H9 (cell line): ENCODE data around the gene HNRNPA3. TPM values are rescaled to one million over a fixed set of nuclear protein-coding genes. Genes with fewer than 3 reads are reported as not detected.

Experiments used
- DNase-seq: peaks from one replicate; pipeline ENCODE4 v3.0.0-alpha.2; 2017
- H2AFZ ChIP-seq: one replicate; pipeline ENCODE4 v1.6.1; 2013; ENCODE audit warnings: mild to moderate bottlenecking, low read length, control low read depth, moderate library complexity
- H2AK5ac ChIP-seq: 2 replicates; pipeline ENCODE4 v1.6.1; 2013; ENCODE audit warnings: low read length, control low read depth, mixed read lengths; ENCODE audit not compliant: insufficient read length
- H2BK120ac ChIP-seq: one replicate; pipeline ENCODE4 v1.6.1; 2013; ENCODE audit warnings: low read depth, mild to moderate bottlenecking, low read length, control low read depth, inconsistent platforms; ENCODE audit not compliant: poor library complexity, severe bottlenecking
- H2BK12ac ChIP-seq: 2 replicates; pipeline ENCODE4 v1.6.1; 2013; ENCODE audit warnings: low read length, control low read depth, mixed read lengths, low read depth; ENCODE audit not compliant: insufficient read length
- H2BK15ac ChIP-seq: 2 replicates; pipeline ENCODE4 v1.6.1; 2013; ENCODE audit warnings: low read depth, low read length, control low read depth
- H2BK20ac ChIP-seq: one replicate; pipeline ENCODE4 v1.6.1; 2013; ENCODE audit warnings: low read depth, mild to moderate bottlenecking, low read length, control low read depth, inconsistent platforms; ENCODE audit not compliant: poor library complexity, severe bottlenecking
- H2BK5ac ChIP-seq: 2 replicates; pipeline ENCODE4 v1.6.1; 2013; ENCODE audit warnings: low read length, control low read depth, mixed read lengths; ENCODE audit not compliant: insufficient read length
- H3K14ac ChIP-seq: 2 replicates; pipeline ENCODE4 v1.6.1; 2013; ENCODE audit warnings: low read length, control low read depth; ENCODE audit not compliant: insufficient read depth
- H3K18ac ChIP-seq: 2 replicates; pipeline ENCODE4 v1.6.1; 2013; ENCODE audit warnings: low read depth, mild to moderate bottlenecking, mixed read lengths, low read length, control low read depth; ENCODE audit not compliant: insufficient read length
- H3K23ac ChIP-seq: 2 replicates; pipeline ENCODE4 v1.6.1; 2013; ENCODE audit warnings: low read length, control low read depth, mixed read lengths, low read depth; ENCODE audit not compliant: insufficient read length
- H3K23me2 ChIP-seq: 2 replicates; pipeline ENCODE4 v1.6.1; 2013; ENCODE audit warnings: low read depth, mild to moderate bottlenecking, mixed read lengths, low read length, control low read depth; ENCODE audit not compliant: insufficient read length, poor library complexity, severe bottlenecking
- H3K27ac ChIP-seq: 2 replicates; pipeline ENCODE4 v1.5.1; 2013; ENCODE audit warnings: low read length, control low read depth, mixed read lengths, low read depth; ENCODE audit not compliant: insufficient read length
- H3K27me3 ChIP-seq: 2 replicates; pipeline ENCODE4 v1.6.1; 2013; ENCODE audit warnings: low read length, control low read depth, inconsistent platforms; ENCODE audit not compliant: insufficient read depth
- H3K4ac ChIP-seq: 2 replicates; pipeline ENCODE4 v1.6.1; 2013; ENCODE audit warnings: low read depth, mild to moderate bottlenecking, control low read depth, inconsistent platforms, low read length, moderate library complexity
- H3K4me1 ChIP-seq: 2 replicates; pipeline ENCODE4 v1.6.1; 2013; ENCODE audit warnings: low read length, control low read depth, inconsistent platforms; ENCODE audit not compliant: insufficient read depth
- H3K4me2 ChIP-seq: 2 replicates; pipeline ENCODE4 v1.6.1; 2013; ENCODE audit warnings: low read length, control low read depth, mixed read lengths; ENCODE audit not compliant: insufficient read length, insufficient read depth
- H3K56ac ChIP-seq: 2 replicates; pipeline ENCODE4 v1.6.1; 2013; ENCODE audit warnings: low read depth, mild to moderate bottlenecking, mixed read lengths, low read length, control low read depth; ENCODE audit not compliant: insufficient read length
- H3K79me1 ChIP-seq: 2 replicates; pipeline ENCODE4 v1.6.1; 2013; ENCODE audit warnings: low read depth, mild to moderate bottlenecking, moderate library complexity, low read length, control low read depth, inconsistent platforms; ENCODE audit not compliant: insufficient read depth, poor library complexity, severe bottlenecking
- H3K79me2 ChIP-seq: 2 replicates; pipeline ENCODE4 v1.6.1; 2013; ENCODE audit warnings: low read length, control low read depth, inconsistent platforms; ENCODE audit not compliant: insufficient read depth
- H3K9ac ChIP-seq: 2 replicates; pipeline ENCODE4 v1.6.1; 2013; ENCODE audit warnings: low read length, control low read depth, mixed read lengths; ENCODE audit not compliant: insufficient read length; ENCODE audit errors: extremely low read depth
- H3K9me3 ChIP-seq: one replicate; pipeline ENCODE4 v1.6.1; 2013; ENCODE audit warnings: low read depth, low read length, inconsistent platforms; ENCODE audit not compliant: control insufficient read depth
- H3T11ph ChIP-seq: one replicate; pipeline ENCODE4 v1.6.1; 2013; ENCODE audit warnings: mild to moderate bottlenecking, low read length, control low read depth, inconsistent platforms
- H4K20me1 ChIP-seq: one replicate; pipeline ENCODE4 v1.6.1; 2013; ENCODE audit not compliant: control insufficient read depth, insufficient read length, insufficient read depth
- H4K5ac ChIP-seq: 2 replicates; pipeline ENCODE4 v1.6.1; 2013; ENCODE audit warnings: low read depth, mild to moderate bottlenecking, mixed read lengths, low read length, control low read depth; ENCODE audit not compliant: insufficient read length
- H4K8ac ChIP-seq: replicated peaks from 2 replicates; pipeline ENCODE4 v1.6.1; 2013; ENCODE audit warnings: low read length, control low read depth, mixed read lengths, low read depth; ENCODE audit not compliant: insufficient read length
- H4K91ac ChIP-seq: 2 replicates; pipeline ENCODE4 v1.6.1; 2013; ENCODE audit warnings: low read depth, mild to moderate bottlenecking, moderate library complexity, mixed read lengths, low read length, control low read depth; ENCODE audit not compliant: insufficient read length
- H3K27ac Mint-ChIP-seq, 3 experiments: 2 replicates in 2 of 3; 3 replicates in 1 of 3; pipeline ENCODE4 v1.8.0; 2020 to 2021; ENCODE audit warnings: mixed read lengths in 3 of 3, mild to moderate bottlenecking in 1 of 3, moderate library complexity in 1 of 3
- H3K27me3 Mint-ChIP-seq: 2 replicates; pipeline ENCODE4 v1.8.0; 2021; ENCODE audit warnings: low read depth, mild to moderate bottlenecking, moderate library complexity, mixed read lengths
- H3K36me3 Mint-ChIP-seq, 3 experiments: 2 replicates in 2 of 3; 3 replicates in 1 of 3; pipeline ENCODE4 v1.8.0; 2020 to 2021; ENCODE audit warnings: low read depth in 3 of 3, mixed read lengths in 3 of 3; ENCODE audit not compliant: insufficient read depth in 1 of 3
- H3K4me1 Mint-ChIP-seq, 2 experiments: 2 replicates each; pipeline ENCODE4 v1.8.0; 2020; ENCODE audit warnings: mixed read lengths in 2 of 2
- H3K4me3 Mint-ChIP-seq, 2 experiments: 2 replicates in 1 of 2; 3 replicates in 1 of 2; pipeline ENCODE4 v1.8.0; 2020 to 2021; ENCODE audit warnings: mild to moderate bottlenecking in 2 of 2, mixed read lengths in 2 of 2, moderate library complexity in 1 of 2
- H3K9me3 Mint-ChIP-seq, 2 experiments: 2 replicates in 1 of 2; 3 replicates in 1 of 2; pipeline ENCODE4 v1.8.0; 2020; ENCODE audit warnings: mild to moderate bottlenecking in 2 of 2, mixed read lengths in 2 of 2, moderate library complexity in 1 of 2
- CTCF ChIP-seq: fragments of 200-600 bp; sonication (generic); conservative IDR thresholded peaks from 3 replicates; pipeline ENCODE4 v1.8.0; 2021; ENCODE audit warnings: antibody characterized with exemption, mild to moderate bottlenecking
- WGBS: extraction: QIAGEN DNeasy Blood & Tissue Kit; methylation state at CpG from one replicate; pipeline ENCODE4 v1.1.7; 2013; ENCODE audit warnings: missing lambda C conversion rate, low lambda C conversion rate, mixed read lengths; ENCODE audit not compliant: insufficient read length; ENCODE audit errors: extremely low coverage; 5-methylcytosine and 5-hydroxymethylcytosine counted together
- total RNA-seq: library from RNA; stranded (reverse); gene quantifications from 2 replicates; pipeline ENCODE4 v1.2.1, GENCODE V29; 2021

HNRNPA3 gene
- total RNA-seq, 1 experiment from 2014 or later = 405 TPM

GRCh38 chr2:177180269-177181000 is 32.2 kb upstream of the HNRNPA3 start:
- Histone ChIP-seq H2BK5ac (no peak overlapping the region), H3K27me3 (no peaks in the 10 kb centered on the region), H3K9ac (no peak overlapping the region), H3K4me2 (no peak overlapping the region), H2BK12ac (no peak overlapping the region), H3T11ph (no peak overlapping the region), H2BK20ac (no peak overlapping the region), H3K79me2 (no peaks in the 10 kb centered on the region), H3K9me3 (no peaks in the 10 kb centered on the region), H3K23me2 (no peaks in the 10 kb centered on the region), H3K18ac (no peak overlapping the region), H2AK5ac (no peak overlapping the region), H4K8ac (no peak overlapping the region), H4K91ac (no peak overlapping the region), H4K20me1 (no peaks in the 10 kb centered on the region), H3K79me1 (no peaks in the 10 kb centered on the region), H3K4me1 (no peaks in the 10 kb centered on the region; the same call in 1 of the 2 replicates), H4K5ac (no peak overlapping the region), H2BK15ac (no peak overlapping the region), H3K23ac (no peak overlapping the region), H2BK120ac (no peak overlapping the region), H3K56ac (no peak overlapping the region), H3K27ac (no peak overlapping the region), H3K4ac (no peak overlapping the region), H3K14ac (no peak overlapping the region), H2AFZ (no peak overlapping the region)
- H3K4me3 Mint-ChIP-seq = no peak overlapping the region
- no CpG with 5 or more reads among the region's 5 CpGs for WGBS
- no peaks in the 10 kb centered on the region; a peak in 1 of 5 replicates for H3K9me3 Mint-ChIP-seq
- peaks cover 15 to 17% of the 10 kb centered on the region in 2 experiments for H3K4me1 Mint-ChIP-seq
- no peaks in the 10 kb centered on the region for H3K27me3 Mint-ChIP-seq
- no peak overlapping the region for H3K27ac Mint-ChIP-seq
- TF ChIP-seq CTCF = no peak
- H3K36me3 Mint-ChIP-seq = no peaks in the 10 kb centered on the region; a peak in 1 of 7 replicates
- no peak for DNase-seq
